Right lobe of liver (tissue), 6 donors: ENCODE data around the gene NNT. TPM values are rescaled to one million over a fixed set of nuclear protein-coding genes. Genes with fewer than 3 reads are reported as not detected.
A peak's percentile ranks its signal among the peaks of the same experiment; 100 is the strongest.

Experiments
- ATAC-seq, 4 donors: fragments of 200-7000 bp; cut with Tn5 transposase; one replicate each; pipeline ENCODE4 v1.9.1; 2020; ENCODE audit warnings: mild to moderate bottlenecking in 4 of 4, moderate library complexity in 4 of 4
- DNase-seq, 3 donors: peaks; one replicate each; pipeline ENCODE4 v3.0.0-alpha.2; 2020
- H3K27ac ChIP-seq, 3 donors: fragments of 200-600 bp; one replicate each; pipeline ENCODE4 v1.8.0; 2022
- H3K27me3 ChIP-seq, 2 donors: fragments of 200-600 bp; one replicate each; pipeline ENCODE4 v1.8.0; 2022
- H3K36me3 ChIP-seq, 4 donors: fragments of 200-600 bp; sonication (generic) in 1 of 4; one replicate each; pipeline versions ENCODE4 v1.5.1 to v1.8.0; 2017 to 2022; ENCODE audit warnings: control low read depth in 1 of 4
- H3K4me1 ChIP-seq, 4 donors: fragments of 200-600 bp; sonication (generic) in 1 of 4; one replicate each; pipeline versions ENCODE4 v1.5.1 to v1.8.0; 2017 to 2022; ENCODE audit warnings: control low read depth in 1 of 4
- H3K4me3 ChIP-seq, 3 donors: fragments of 200-600 bp; one replicate each; pipeline ENCODE4 v1.8.0; 2022
- H3K9me3 ChIP-seq, 4 donors: fragments of 200-600 bp; sonication (generic) in 1 of 4; one replicate each; pipeline versions ENCODE4 v1.5.1 to v1.8.0; 2017 to 2022; ENCODE audit warnings: control low read depth in 1 of 4
- POLR2A ChIP-seq: fragments of 450-650 bp; IDR thresholded peaks from one replicate; pipeline ENCODE4 v1.6.1; 2017; ENCODE audit warnings: antibody characterized with exemption, mild to moderate bottlenecking
- WGBS: methylation state at CpG from one replicate; pipeline ENCODE4 v1.1.6; 2018; ENCODE audit warnings: low coverage, low lambda C conversion rate; ENCODE audit not compliant: insufficient coverage; ENCODE audit errors: missing lambda C conversion rate; 5-methylcytosine and 5-hydroxymethylcytosine counted together
- intact Hi-C, 2 donors: fragments of 100-400 bp; cut with DNase I; formaldehyde crosslinking; loops; one replicate each; pipeline versions ENCODE4 v1.11.2 to v1.14.1; 2022
- total RNA-seq, 6 experiments: library from RNA; depleted of rRNA in 2 of 6; stranded (reverse); fragments of >200 nt in 2 of 6; fragmentation: NEBNext Ultra II Directional in 3 of 6; extraction: Animal tissue kit (Norgen Biotek cat#: 25700) in 3 of 6; gene quantifications; one replicate each; pipeline versions ENCODE4 v1.1.0 to v1.2.4, GENCODE V29; 2016 to 2023
- TF ChIP-seq, protein P1 (sequence below), 4 donors: fragments of 200-600 bp in 3 of 4; fragments of 450-650 bp in 1 of 4; IDR thresholded peaks; one replicate each; pipeline versions ENCODE4 v1.5.1 to v1.8.0; 2016 to 2022; ENCODE audit warnings: antibody characterized with exemption in 4 of 4, mild to moderate bottlenecking in 2 of 4
- donor health status: DM: no; HTN: yes; CAD: no.
- donor health status: DM: no; HTN: no; CAD: no.
- donor health status: DM: no; HTN: no; CAD: no.
- donor health status: DM: no; HTN: yes; CAD: no.
- donor health status: DM: no; HTN: yes; CAD: no.

NNT gene
- total RNA-seq, 6 experiments from 2014 or later: 81.3 to 250 (median 188) TPM

DNA sequence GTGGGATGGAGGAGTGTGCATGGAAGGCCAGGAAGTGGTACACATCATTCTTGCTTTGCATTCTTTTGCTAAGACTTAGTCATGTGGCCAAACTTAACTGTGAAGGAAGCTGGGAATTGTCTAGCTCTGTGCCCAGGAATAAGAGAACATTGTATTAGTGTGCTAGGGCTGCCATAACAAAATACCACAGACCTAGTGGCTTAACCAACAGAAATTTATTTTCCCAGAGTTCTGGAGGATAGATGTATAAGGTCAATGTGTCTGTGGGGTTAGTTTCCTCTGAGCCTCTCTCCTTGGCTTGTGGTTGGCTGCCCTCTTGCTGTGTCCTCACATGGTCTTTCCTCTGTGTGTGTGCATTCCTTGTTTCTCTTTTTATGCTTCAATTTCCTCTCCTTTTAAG is 32.4 kb downstream of the NNT start:
- Histone ChIP-seq H3K27me3 (no peaks in the 10 kb centered on the region), H3K27ac (peak overlapping the region in 2 of 3 donors; percentile 15 to 35), H3K9me3 (no peaks in the 10 kb centered on the region), H3K4me3 (no peak overlapping the region), H3K4me1 (peaks cover 0 to 36% (median 10%) of the 10 kb centered on the region in 4 donors), H3K36me3 (no peaks in the 10 kb centered on the region)
- TF ChIP-seq POLR2A: no peak
- TF ChIP-seq, protein P1, sequence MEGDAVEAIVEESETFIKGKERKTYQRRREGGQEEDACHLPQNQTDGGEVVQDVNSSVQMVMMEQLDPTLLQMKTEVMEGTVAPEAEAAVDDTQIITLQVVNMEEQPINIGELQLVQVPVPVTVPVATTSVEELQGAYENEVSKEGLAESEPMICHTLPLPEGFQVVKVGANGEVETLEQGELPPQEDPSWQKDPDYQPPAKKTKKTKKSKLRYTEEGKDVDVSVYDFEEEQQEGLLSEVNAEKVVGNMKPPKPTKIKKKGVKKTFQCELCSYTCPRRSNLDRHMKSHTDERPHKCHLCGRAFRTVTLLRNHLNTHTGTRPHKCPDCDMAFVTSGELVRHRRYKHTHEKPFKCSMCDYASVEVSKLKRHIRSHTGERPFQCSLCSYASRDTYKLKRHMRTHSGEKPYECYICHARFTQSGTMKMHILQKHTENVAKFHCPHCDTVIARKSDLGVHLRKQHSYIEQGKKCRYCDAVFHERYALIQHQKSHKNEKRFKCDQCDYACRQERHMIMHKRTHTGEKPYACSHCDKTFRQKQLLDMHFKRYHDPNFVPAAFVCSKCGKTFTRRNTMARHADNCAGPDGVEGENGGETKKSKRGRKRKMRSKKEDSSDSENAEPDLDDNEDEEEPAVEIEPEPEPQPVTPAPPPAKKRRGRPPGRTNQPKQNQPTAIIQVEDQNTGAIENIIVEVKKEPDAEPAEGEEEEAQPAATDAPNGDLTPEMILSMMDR (IDR thresholded peaks at IDR 0.05): no peak
- intact Hi-C loops: no loop called here
- peak; percentile 14 to 67 (median 36) for ATAC-seq
- DNase-seq: no peak

DNA sequence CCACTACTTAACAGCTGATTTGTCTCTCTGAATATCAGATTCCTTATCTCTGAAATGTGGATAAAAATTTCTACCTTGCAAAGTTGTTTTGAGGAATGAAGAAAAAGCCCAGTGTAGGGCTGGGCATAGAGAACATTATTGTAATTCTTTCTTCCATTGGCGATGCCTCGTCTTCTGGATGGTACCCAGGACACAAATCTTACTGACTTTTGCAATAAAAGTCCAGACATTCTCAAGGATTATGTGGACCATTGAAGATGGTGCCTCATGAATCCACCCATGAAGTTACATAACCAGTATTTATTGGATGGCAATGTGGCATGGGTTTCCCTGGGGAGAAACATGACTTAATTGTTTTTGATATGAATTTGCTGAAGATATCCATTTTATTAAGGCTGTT is 33.1 kb downstream of the NNT start:
- DNase-seq: no peak
- intact Hi-C loops: no loop called here
- H3K27me3 ChIP-seq: no peaks in the 10 kb centered on the region
- no peaks in the 10 kb centered on the region for H3K9me3 ChIP-seq
- H3K27ac ChIP-seq: peak overlapping the region in 2 of 3 donors; percentile 15 to 35
- no peak overlapping the region for H3K4me3 ChIP-seq
- no peak for TF ChIP-seq POLR2A
- TF ChIP-seq, protein P1 (IDR thresholded peaks at IDR 0.05): no peak
- 43% methylated on average over 1 of the region's 2 CpGs for WGBS
- ATAC-seq: no peak
- no peaks in the 10 kb centered on the region for H3K36me3 ChIP-seq
- H3K4me1 ChIP-seq: peaks cover 0 to 29% (median 7%) of the 10 kb centered on the region in 4 donors

DNA sequence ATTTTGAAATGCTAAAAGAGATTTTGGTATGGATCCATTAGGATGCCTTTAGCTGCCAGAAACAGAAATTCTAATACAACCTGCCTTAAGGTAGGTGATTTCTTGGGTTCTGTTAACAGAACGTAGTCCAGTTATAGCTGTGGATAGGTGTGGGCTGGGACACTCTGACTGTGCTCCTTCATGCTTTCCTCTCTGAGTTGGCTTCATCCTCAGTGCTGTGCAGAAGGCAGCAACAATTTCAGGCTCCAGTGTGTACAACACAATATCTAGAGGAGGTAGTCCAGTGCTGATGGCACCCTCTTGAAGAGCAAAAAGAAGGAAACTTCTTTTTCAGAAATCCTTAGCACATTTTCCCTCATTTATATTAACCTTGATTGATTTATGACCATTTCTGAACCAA is 34.4 kb downstream of the NNT start:
- Histone ChIP-seq H3K27ac (no peak overlapping the region), H3K27me3 (no peaks in the 10 kb centered on the region), H3K9me3 (no peaks in the 10 kb centered on the region), H3K36me3 (no peaks in the 10 kb centered on the region), H3K4me1 (peaks cover 0 to 21% (median 6%) of the 10 kb centered on the region in 4 donors), H3K4me3 (no peak overlapping the region)
- intact Hi-C loops: no loop called here
- no peak for DNase-seq
- ATAC-seq: no peak
- no peak for TF ChIP-seq POLR2A
- TF ChIP-seq, protein P1 (IDR thresholded peaks at IDR 0.05): no peak
- 100% methylated on average over 1 of the region's 1 CpG for WGBS

DNA sequence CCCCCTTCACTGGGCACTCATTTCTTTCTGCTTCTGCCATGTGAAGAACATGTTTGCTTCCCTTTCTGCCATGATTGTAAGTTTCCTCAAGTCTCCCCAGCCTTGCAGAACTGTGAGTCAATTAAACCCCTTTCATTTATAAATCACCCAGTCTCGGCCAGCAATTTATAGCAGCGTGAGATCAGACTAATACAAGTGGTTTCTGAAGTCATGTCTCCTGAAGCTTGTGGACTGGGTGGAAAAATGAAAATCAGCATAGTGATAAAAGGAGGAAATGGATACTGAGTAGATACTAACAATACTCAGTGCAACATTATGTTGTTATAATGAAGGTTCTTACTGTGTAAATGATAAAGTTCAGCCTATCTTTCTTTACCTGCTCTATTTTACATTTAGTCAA is 35.1 kb downstream of the NNT start:
- H3K36me3 ChIP-seq: no peaks in the 10 kb centered on the region
- TF ChIP-seq, protein P1 (IDR thresholded peaks at IDR 0.05): no peak
- no peak for TF ChIP-seq POLR2A
- H3K9me3 ChIP-seq: no peaks in the 10 kb centered on the region
- H3K4me3 ChIP-seq: no peak overlapping the region
- no peak for ATAC-seq
- H3K27ac ChIP-seq: no peak overlapping the region
- H3K4me1 ChIP-seq: peaks cover 0 to 21% (median 6%) of the 10 kb centered on the region in 4 donors
- DNase-seq: no peak
- no peaks in the 10 kb centered on the region for H3K27me3 ChIP-seq
- WGBS: 82% methylated on average over 2 of the region's 2 CpGs
- intact Hi-C loops: no loop called here

DNA sequence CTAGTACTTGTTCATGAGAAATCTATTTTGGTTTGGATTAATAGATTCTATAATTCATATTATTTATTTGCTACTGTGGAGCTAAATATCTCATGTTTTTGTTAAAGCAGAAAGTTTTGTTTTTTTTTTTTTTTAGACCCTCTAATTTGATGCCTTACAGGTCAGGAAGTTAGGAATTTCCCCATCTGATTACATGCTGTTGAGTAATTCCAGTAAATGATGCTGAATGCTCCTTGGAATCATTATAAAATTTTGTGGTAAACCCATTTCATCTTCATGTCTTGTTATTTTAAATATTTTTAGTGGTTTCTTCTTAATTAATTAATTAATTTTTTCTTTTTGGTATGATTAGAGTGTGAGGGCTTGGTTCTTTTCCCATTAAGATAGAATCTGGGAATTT is 35.6 kb downstream of the NNT start:
- no peaks in the 10 kb centered on the region for H3K9me3 ChIP-seq
- intact Hi-C loops: no loop called here
- no peaks in the 10 kb centered on the region for H3K27me3 ChIP-seq
- H3K27ac ChIP-seq: no peak overlapping the region
- H3K4me1 ChIP-seq: peaks cover 0 to 21% (median 6%) of the 10 kb centered on the region in 4 donors
- ATAC-seq (peak in 1 of 4 donors; percentile 42), DNase-seq (no peak)
- TF ChIP-seq, protein P1 (IDR thresholded peaks at IDR 0.05): no peak
- no peak for TF ChIP-seq POLR2A
- H3K4me3 ChIP-seq: no peak overlapping the region
- no peaks in the 10 kb centered on the region for H3K36me3 ChIP-seq
